Uterus (tissue), 2 donors: ENCODE measurements around the gene COL4A2.

ENCODE experiments used
- CTCF ChIP-seq, 4 experiments: fragments of 200-600 bp in 2 of 4; fragments of 450-650 bp in 2 of 4; sonication (generic) in 2 of 4; IDR thresholded peaks; one replicate each; pipeline ENCODE4 v1.5.1; 2016 to 2019; ENCODE audit warnings: antibody characterized with exemption in 4 of 4, mild to moderate bottlenecking in 2 of 4, moderate library complexity in 1 of 4
- POLR2A ChIP-seq, 2 donors: fragments of 450-650 bp; IDR thresholded peaks; one replicate each; pipeline ENCODE4 v1.6.1; 2016; ENCODE audit warnings: antibody characterized with exemption in 2 of 2, mild to moderate bottlenecking in 1 of 2, moderate library complexity in 1 of 2

- TF ChIP-seq CTCF (IDR thresholded peaks at IDR 0.05) (no peak), POLR2A (IDR thresholded peaks at IDR 0.05) (no peak)
Measured at GRCh38 chr13:110463871-110464510, 156.9 kb downstream of the COL4A2 start.
